OCI-LY3 (cell line): Measurements from ENCODE around the gene POMGNT2.

Source experiments
- CTCF ChIP-seq: fragments of 200-600, 300-600 bp; sonication (generic); IDR thresholded peaks from 2 replicates; pipeline ENCODE4 v1.5.1; 2014; ENCODE audit warnings: antibody characterized with exemption, low read length, low read depth
- EZH2phosphoT487 ChIP-seq: fragments of 200-600 bp; shearing (Covaris generic); IDR thresholded peaks from 2 replicates; pipeline ENCODE4 v1.6.1; 2018; ENCODE audit warnings: antibody characterized with exemption, mixed run types, low read depth

DNA sequence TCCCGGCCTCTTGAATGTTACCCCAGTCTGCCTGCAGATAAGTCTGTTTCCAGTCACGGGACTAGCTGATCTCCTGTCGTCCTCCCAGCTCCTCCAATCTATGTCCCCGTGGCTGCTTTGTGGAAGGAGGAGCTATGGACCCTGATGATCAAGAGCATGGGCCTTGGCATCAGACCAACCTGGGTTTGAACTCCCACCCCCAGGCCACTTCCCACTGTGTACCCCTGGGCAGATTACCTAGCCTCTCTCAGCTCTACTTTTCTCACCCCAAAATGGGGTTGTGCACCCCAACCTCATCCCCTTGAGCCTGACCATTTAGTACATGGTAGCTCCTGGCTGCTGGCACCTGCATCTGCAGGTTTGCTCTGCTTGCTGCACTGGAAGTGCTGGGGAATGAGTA, 71.0 kb downstream of the POMGNT2 start:
- TF ChIP-seq CTCF (no peak), EZH2phosphoT487 (no peak)
